H1 (cell line): ENCODE results near the gene RGS17. TPM values are rescaled to one million over a fixed set of nuclear protein-coding genes. Genes with fewer than 3 reads are reported as not detected.

ENCODE experiments used
- CTCF ChIA-PET: fragments of 300-600 bp; sonication (Branson Sonifier 250); formaldehyde crosslinking; loops from one replicate; lab custom pipeline; 2021; ENCODE audit not compliant: partially characterized antibody; lab: Charles Lee
- POLR2A ChIA-PET: fragments of 300-600 bp; sonication (Branson Sonifier 250); formaldehyde crosslinking; loops from one replicate; lab custom pipeline; 2021; ENCODE audit warnings: inconsistent platforms; ENCODE audit not compliant: partially characterized antibody; lab: Charles Lee
- DNase-seq, 2 experiments: peaks; one replicate each; pipeline versions ENCODE4 v3.0.0 to v3.0.0-alpha.2; 2010 to 2022; ENCODE audit warnings: low spot score in 2 of 2, low read depth in 1 of 2, mixed read lengths in 1 of 2
- FAIRE-seq: peaks from 2 replicates; lab custom pipeline; 2011; peaks lifted over from hg19 to GRCh38; lab: Jason Lieb, UNC
- H2AFZ ChIP-seq: 2 replicates; pipeline ENCODE4 v1.8.1; 2012; ENCODE audit warnings: low read length, inconsistent platforms
- H2AK5ac ChIP-seq: 2 replicates; pipeline ENCODE4 v1.6.1; 2013; ENCODE audit warnings: low read depth, low read length
- H2BK120ac ChIP-seq: replicated peaks from 2 replicates; pipeline ENCODE3; 2013; ENCODE audit warnings: low read depth, low read length, inconsistent platforms
- H2BK12ac ChIP-seq: 2 replicates; pipeline ENCODE4 v1.6.1; 2013; ENCODE audit warnings: low read depth, low read length
- H2BK15ac ChIP-seq: 2 replicates; pipeline ENCODE4 v1.6.1; 2013; ENCODE audit warnings: low read length
- H2BK20ac ChIP-seq: 2 replicates; pipeline ENCODE4 v1.6.1; 2013; ENCODE audit warnings: low read length
- H2BK5ac ChIP-seq: 2 replicates; pipeline ENCODE4 v1.6.1; 2013; ENCODE audit warnings: low read depth, low read length
- H3K14ac ChIP-seq: 2 replicates; pipeline ENCODE4 v1.6.1; 2013; ENCODE audit warnings: inconsistent platforms; ENCODE audit not compliant: insufficient read length
- H3K18ac ChIP-seq: 2 replicates; pipeline ENCODE4 v1.6.1; 2013; ENCODE audit warnings: low read length; ENCODE audit errors: extremely low read depth
- H3K23ac ChIP-seq: 2 replicates; pipeline ENCODE4 v1.6.1; 2013; ENCODE audit warnings: inconsistent platforms; ENCODE audit not compliant: insufficient read length
- H3K23me2 ChIP-seq: 2 replicates; pipeline ENCODE4 v1.6.1; 2013; ENCODE audit warnings: low read depth, low read length
- H3K27ac ChIP-seq: 2 replicates; pipeline ENCODE4 v1.6.1; 2011; ENCODE audit warnings: low read depth, low read length, inconsistent platforms
- H3K27me3 ChIP-seq, 4 experiments: replicated peaks in 1 of 4; 1 replicate in 1 of 4; 2 replicates in 3 of 4; pipeline versions ENCODE4 v1.6.1 to v1.8.1; 2011 to 2013; ENCODE audit warnings: low read length in 3 of 4, mild to moderate bottlenecking in 3 of 4, inconsistent platforms in 2 of 4, mixed read lengths in 2 of 4, moderate library complexity in 1 of 4; ENCODE audit not compliant: control insufficient read depth in 3 of 4, insufficient read depth in 3 of 4; ENCODE audit errors: extremely low read depth in 1 of 4
- H3K36me3 ChIP-seq, 4 experiments: 2 replicates each; pipeline versions ENCODE4 v1.6.1 to v1.8.1; 2011 to 2013; ENCODE audit warnings: mild to moderate bottlenecking in 4 of 4, low read length in 3 of 4, moderate library complexity in 2 of 4, control low read depth in 1 of 4, inconsistent platforms in 1 of 4; ENCODE audit not compliant: insufficient read depth in 4 of 4, control insufficient read depth in 2 of 4
- H3K4ac ChIP-seq: replicated peaks from 2 replicates; pipeline ENCODE3; 2013; ENCODE audit warnings: low read length, low read depth, mixed read lengths, inconsistent platforms; ENCODE audit not compliant: insufficient read length
- H3K4me1 ChIP-seq, 4 experiments: replicated peaks in 1 of 4; 1 replicate in 1 of 4; 2 replicates in 3 of 4; pipeline versions ENCODE4 v1.6.1 to v1.8.1; 2011 to 2013; ENCODE audit warnings: low read length in 3 of 4, inconsistent platforms in 2 of 4, mixed read lengths in 1 of 4; ENCODE audit not compliant: insufficient read depth in 4 of 4, control insufficient read depth in 3 of 4
- H3K4me2 ChIP-seq, 2 experiments: 2 replicates each; pipeline versions ENCODE4 v1.6.1 to v1.8.1; 2011 to 2013; ENCODE audit warnings: low read depth in 2 of 2, low read length in 2 of 2, control low read depth in 1 of 2, inconsistent platforms in 1 of 2, mild to moderate bottlenecking in 1 of 2; ENCODE audit not compliant: insufficient read depth in 1 of 2
- H3K4me3 ChIP-seq, 4 experiments: fragments of 200-600, 300-600 bp in 1 of 4; sonication (generic), shearing (Covaris generic), sonication (Bioruptor Twin) in 1 of 4; 2 replicates each; pipeline versions ENCODE4 v1.5.1 to v1.8.1; 2011 to 2016; ENCODE audit warnings: low read length in 4 of 4, low read depth in 3 of 4, control low read depth in 2 of 4, inconsistent platforms in 2 of 4, mild to moderate bottlenecking in 2 of 4, mixed read lengths in 1 of 4, moderate library complexity in 1 of 4; ENCODE audit not compliant: insufficient read depth in 2 of 4; ENCODE audit errors: extremely low read depth in 1 of 4
- H3K56ac ChIP-seq: replicated peaks from 2 replicates; pipeline ENCODE3; 2013; ENCODE audit warnings: low read depth, mild to moderate bottlenecking, mixed read lengths, low read length, inconsistent platforms; ENCODE audit not compliant: insufficient read length
- H3K79me1 ChIP-seq: 2 replicates; pipeline ENCODE4 v1.6.1; 2013; ENCODE audit warnings: low read depth, low read length, control low read depth
- H3K79me2 ChIP-seq, 2 experiments: 2 replicates each; pipeline versions ENCODE4 v1.6.1 to v1.8.1; 2012 to 2013; ENCODE audit warnings: low read length in 2 of 2, mild to moderate bottlenecking in 2 of 2, inconsistent platforms in 1 of 2; ENCODE audit not compliant: insufficient read depth in 2 of 2, control insufficient read depth in 1 of 2
- H3K9ac ChIP-seq, 4 experiments: replicated peaks in 1 of 4; 1 replicate in 1 of 4; 2 replicates in 3 of 4; pipeline versions ENCODE4 v1.6.1 to v1.8.1; 2011 to 2013; ENCODE audit warnings: low read depth in 3 of 4, low read length in 3 of 4, control low read depth in 2 of 4, mild to moderate bottlenecking in 2 of 4, moderate library complexity in 2 of 4, inconsistent platforms in 1 of 4; ENCODE audit errors: extremely low read depth in 1 of 4
- H3K9me3 ChIP-seq, 2 experiments: 2 replicates each; pipeline versions ENCODE4 v1.6.1 to v1.8.1; 2012 to 2013; ENCODE audit warnings: mild to moderate bottlenecking in 2 of 2, moderate library complexity in 2 of 2, control low read depth in 1 of 2, inconsistent platforms in 1 of 2, low read depth in 1 of 2, low read length in 1 of 2, mixed read lengths in 1 of 2; ENCODE audit not compliant: insufficient read depth in 2 of 2
- H4K20me1 ChIP-seq, 2 experiments: replicated peaks in 1 of 2; 2 replicates each; pipeline versions ENCODE3 to v1.8.1; 2011 to 2013; ENCODE audit warnings: inconsistent platforms in 2 of 2, low read length in 2 of 2, mild to moderate bottlenecking in 1 of 2; ENCODE audit not compliant: insufficient read depth in 2 of 2, control insufficient read depth in 1 of 2
- H4K5ac ChIP-seq: 2 replicates; pipeline ENCODE4 v1.6.1; 2013; ENCODE audit warnings: low read length, low read depth, mixed read lengths, inconsistent platforms; ENCODE audit not compliant: insufficient read length
- H4K8ac ChIP-seq: 2 replicates; pipeline ENCODE4 v1.8.0; 2013; ENCODE audit warnings: mild to moderate bottlenecking, moderate library complexity, low read length, inconsistent platforms; ENCODE audit not compliant: insufficient read depth; ENCODE audit errors: extremely low read depth
- H4K91ac ChIP-seq: replicated peaks from 2 replicates; pipeline ENCODE3; 2013; ENCODE audit warnings: low read length, mixed read lengths, inconsistent platforms; ENCODE audit not compliant: insufficient read length
- CHD2 ChIP-seq: IDR thresholded peaks from 2 replicates; pipeline ENCODE4 v1.6.1; 2012; ENCODE audit warnings: low read length, improper control_type of control experiment
- EZH2 ChIP-seq: fragments of 200-600 bp; sonication (generic); IDR thresholded peaks from 2 replicates; pipeline ENCODE4 v1.7.1; 2012; ENCODE audit warnings: low read depth, mild to moderate bottlenecking, moderate library complexity, low read length, inconsistent platforms; ENCODE audit not compliant: severe bottlenecking
- GTF2F1 ChIP-seq: IDR thresholded peaks from 2 replicates; pipeline ENCODE4 v1.6.1; 2012; ENCODE audit warnings: low read depth, low read length, improper control_type of control experiment, borderline replicate concordance
- KDM5A ChIP-seq: fragments of 200-600 bp; IDR thresholded peaks from 2 replicates; pipeline ENCODE4 v1.7.1; 2012; ENCODE audit warnings: mild to moderate bottlenecking, low read length, inconsistent platforms, mixed read lengths
- MAFK ChIP-seq: IDR thresholded peaks from 2 replicates; pipeline ENCODE4 v1.6.1; 2012; ENCODE audit warnings: low read depth, mild to moderate bottlenecking, improper control_type of control experiment, low read length
- SAP30 ChIP-seq: fragments of 300-600 bp; sonication (generic); IDR thresholded peaks from 2 replicates; pipeline ENCODE4 v1.7.1; 2012; ENCODE audit warnings: low read length, moderate library complexity, mild to moderate bottlenecking, inconsistent platforms; ENCODE audit not compliant: insufficient read depth, insufficient replicate concordance
- SP1 ChIP-seq: IDR thresholded peaks from 2 replicates; pipeline ENCODE4 v1.6.1; 2011; ENCODE audit warnings: low read depth, low read length
- SRF ChIP-seq: IDR thresholded peaks from 2 replicates; pipeline ENCODE4 v1.6.1; 2011; ENCODE audit warnings: mild to moderate bottlenecking, low read depth, low read length, moderate library complexity
- SUZ12 ChIP-seq: fragments of 200-600 bp; sonication (generic); IDR thresholded peaks from 2 replicates; pipeline ENCODE4 v1.6.1; 2012; ENCODE audit warnings: mild to moderate bottlenecking, inconsistent platforms, low read length, moderate library complexity, mixed read lengths
- TCF12 ChIP-seq: IDR thresholded peaks from 2 replicates; pipeline ENCODE4 v1.6.1; 2011; ENCODE audit warnings: low read depth, mild to moderate bottlenecking, low read length
- TEAD4 ChIP-seq: IDR thresholded peaks from 2 replicates; pipeline ENCODE4 v1.6.1; 2012; ENCODE audit warnings: low read depth, low read length, inconsistent platforms, mixed read lengths
- WGBS, 2 experiments: shearing (Covaris generic) in 1 of 2; methylation state at CpG; one replicate each; pipeline versions ENCODE4 v1.1.6 to v1.1.7; 2013 to 2015; ENCODE audit warnings: low lambda C conversion rate in 2 of 2, mixed read lengths in 2 of 2, inconsistent platforms in 1 of 2, low coverage in 1 of 2, missing lambda C conversion rate in 1 of 2; ENCODE audit not compliant: insufficient replicate concordance in 2 of 2, insufficient coverage in 1 of 2, insufficient read length in 1 of 2; ENCODE audit errors: extremely low coverage in 1 of 2, missing lambda C conversion rate in 1 of 2; 5-methylcytosine and 5-hydroxymethylcytosine counted together
- polyA plus RNA-seq, 7 experiments: library from polyadenylated mRNA; depleted of rRNA in 3 of 7; stranded (reverse) in 5 of 7; unstranded in 2 of 7; fragments of >200 nt in 5 of 7; fragments of 200-250 nt in 2 of 7; gene quantifications; 1 replicate in 5 of 7; 2 replicates in 1 of 7; 4 replicates in 1 of 7; pipeline versions ENCODE4 v1.2.1 to v1.2.3, GENCODE V29; 2011 to 2013; ENCODE audit warnings: missing spikeins in 2 of 7, mixed read lengths in 2 of 7
- total RNA-seq: library from RNA; stranded (reverse); fragmentation: NEBNext Ultra II Directional; extraction: Animal tissue kit (Norgen Biotek cat#: 25700); gene quantifications from 2 replicates; pipeline ENCODE4 v1.2.1, GENCODE V29; 2021
- TF ChIP-seq, protein P1 (sequence below): IDR thresholded peaks from 2 replicates; pipeline ENCODE4 v1.6.1; 2012; ENCODE audit warnings: low read length, inconsistent platforms

Gene RGS17
- total and polyA plus RNA-seq, 2 of the 8 experiments (the other 6 are each of a cell fraction or from before 2014, with no cell fraction given) = 2.0 to 12.2 TPM

- no peak overlapping the region for H2BK120ac ChIP-seq
- no peak overlapping the region for H3K23ac ChIP-seq
- no peaks in the 10 kb centered on the region for H3K4me1 ChIP-seq
- CTCF ChIA-PET = interaction anchor here (0.5 kb wide), 1 partner anchor 74 kb away, joined by 3 read pairs; no protein-coding TSS in a partner anchor
- no peak overlapping the region for H3K9ac ChIP-seq
- H4K5ac ChIP-seq = no peak overlapping the region
- no peak overlapping the region for H3K18ac ChIP-seq
- H2AFZ ChIP-seq = no peak overlapping the region
- no peak overlapping the region for H3K4me2 ChIP-seq
- POLR2A ChIA-PET = no interaction called here
- no peaks in the 10 kb centered on the region for H3K9me3 ChIP-seq
- H3K36me3 ChIP-seq = no peaks in the 10 kb centered on the region
- no peak overlapping the region for H2BK12ac ChIP-seq
- no peak overlapping the region for H3K14ac ChIP-seq
- 97% methylated on average over 2 of the region's 2 CpGs; no CpG with 5 or more reads in 1 of the 2 experiments for WGBS, 2 experiments
- H3K4me3 ChIP-seq = no peak overlapping the region
- H3K23me2 ChIP-seq = no peaks in the 10 kb centered on the region
- no peak overlapping the region for H3K56ac ChIP-seq
- no peak overlapping the region for H3K4ac ChIP-seq
- H4K20me1 ChIP-seq = no peaks in the 10 kb centered on the region
- no peak overlapping the region for H2BK15ac ChIP-seq
- H3K27ac ChIP-seq = no peak overlapping the region
- no peak overlapping the region for H2AK5ac ChIP-seq
- no peak overlapping the region for H2BK20ac ChIP-seq
- no peak for FAIRE-seq
- no peak for DNase-seq
- no peak overlapping the region for H4K91ac ChIP-seq
- H3K27me3 ChIP-seq = no peaks in the 10 kb centered on the region
- no peaks in the 10 kb centered on the region for H3K79me2 ChIP-seq
- no peaks in the 10 kb centered on the region for H3K79me1 ChIP-seq
- no peak overlapping the region for H2BK5ac ChIP-seq
- no peak overlapping the region for H4K8ac ChIP-seq
- TF ChIP-seq KDM5A (no peak), TEAD4 (no peak), SUZ12 (no peak), TCF12 (no peak), MAFK (no peak), EZH2 (no peak), GTF2F1 (no peak), SRF (no peak), SP1 (no peak), SAP30 (no peak), CHD2 (no peak)
- TF ChIP-seq, protein P1, sequence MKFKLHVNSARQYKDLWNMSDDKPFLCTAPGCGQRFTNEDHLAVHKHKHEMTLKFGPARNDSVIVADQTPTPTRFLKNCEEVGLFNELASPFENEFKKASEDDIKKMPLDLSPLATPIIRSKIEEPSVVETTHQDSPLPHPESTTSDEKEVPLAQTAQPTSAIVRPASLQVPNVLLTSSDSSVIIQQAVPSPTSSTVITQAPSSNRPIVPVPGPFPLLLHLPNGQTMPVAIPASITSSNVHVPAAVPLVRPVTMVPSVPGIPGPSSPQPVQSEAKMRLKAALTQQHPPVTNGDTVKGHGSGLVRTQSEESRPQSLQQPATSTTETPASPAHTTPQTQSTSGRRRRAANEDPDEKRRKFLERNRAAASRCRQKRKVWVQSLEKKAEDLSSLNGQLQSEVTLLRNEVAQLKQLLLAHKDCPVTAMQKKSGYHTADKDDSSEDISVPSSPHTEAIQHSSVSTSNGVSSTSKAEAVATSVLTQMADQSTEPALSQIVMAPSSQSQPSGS = no peak
Measured at GRCh38 chr6:153160221-153160620, 29.1 kb upstream of the RGS17 start.
